GM18519 (cell line): ENCODE results near the gene ARHGEF28.

Source experiments
- ATAC-seq: cut with Tn5 transposase; IDR thresholded peaks from one replicate; pipeline ENCODE4 v1.9.1; 2021; ENCODE audit warnings: mild to moderate bottlenecking, moderate library complexity; ENCODE audit not compliant: unreplicated experiment, low FRiP score

The ARHGEF28 gene

GRCh38 chr5:73732045-73732444 is 106.0 kb downstream of the ARHGEF28 start:
- ATAC-seq: no peak

DNA sequence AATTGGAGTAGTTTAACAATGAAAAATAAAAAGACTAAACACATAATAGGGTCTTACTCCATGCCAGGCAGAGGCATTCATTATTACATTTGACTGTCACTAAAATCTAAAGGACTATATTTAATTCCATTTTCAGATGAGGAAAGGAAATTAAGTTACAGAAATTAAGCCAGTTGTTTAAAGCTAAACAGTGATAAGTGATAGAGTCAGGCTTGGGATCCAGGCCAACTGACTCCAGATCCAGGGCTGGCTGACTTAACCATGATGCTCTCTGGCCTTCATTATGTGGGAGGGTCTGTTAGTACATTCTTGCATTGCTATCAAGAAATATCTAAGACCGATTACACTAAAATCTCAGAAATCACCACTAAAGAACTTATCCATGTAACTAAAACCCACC is 107.2 kb downstream of the ARHGEF28 start:
- ATAC-seq: no peak

GRCh38 chr5:73735032-73735734 is 109.2 kb downstream of the ARHGEF28 start:
- no peak for ATAC-seq

DNA sequence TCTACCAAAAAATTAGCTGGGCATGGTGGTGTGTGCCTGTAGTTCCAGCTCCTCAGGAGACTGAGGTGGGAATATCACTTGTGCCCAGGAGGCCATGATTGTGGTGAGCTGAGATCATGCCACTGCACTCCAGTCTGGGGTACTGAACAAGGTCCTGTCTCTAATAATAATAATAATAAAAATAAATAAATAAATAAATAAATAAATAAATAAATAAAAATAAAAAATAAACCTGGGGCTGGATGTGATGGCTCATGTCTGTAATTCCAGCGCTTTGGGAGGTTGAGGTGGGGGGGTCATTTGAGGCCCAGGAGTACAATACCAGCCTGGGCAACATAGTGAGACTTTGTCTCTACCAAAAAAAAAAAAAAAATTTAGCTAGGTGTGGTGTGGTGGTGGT is 113.7 kb downstream of the ARHGEF28 start:
- ATAC-seq: no peak

- ATAC-seq: no peak
These were observed 114.3 kb downstream of the ARHGEF28 start for GRCh38 chr5:73740274-73740790.

- ATAC-seq: no peak
These were observed 117.2 kb downstream of the ARHGEF28 start for GRCh38 chr5:73743161-73743560.

DNA sequence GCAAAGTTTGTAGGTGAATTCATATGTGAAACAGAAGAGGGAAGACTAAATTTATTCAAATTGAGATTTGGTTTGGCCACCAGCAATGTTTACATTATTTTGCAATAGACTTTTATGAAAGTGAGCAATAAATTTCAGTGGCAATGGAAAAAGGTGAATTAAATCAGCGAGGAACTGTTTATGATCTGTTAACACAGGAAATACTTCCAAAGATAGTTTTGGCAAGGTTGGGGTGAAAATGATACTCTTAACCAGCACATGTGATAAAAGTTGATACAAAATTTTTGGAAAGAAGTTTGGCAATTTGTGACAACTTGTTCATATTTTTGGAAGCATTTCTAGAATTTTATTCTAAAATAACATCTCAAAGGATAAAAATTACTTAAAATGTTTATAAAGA is 119.8 kb downstream of the ARHGEF28 start:
- no peak for ATAC-seq

DNA sequence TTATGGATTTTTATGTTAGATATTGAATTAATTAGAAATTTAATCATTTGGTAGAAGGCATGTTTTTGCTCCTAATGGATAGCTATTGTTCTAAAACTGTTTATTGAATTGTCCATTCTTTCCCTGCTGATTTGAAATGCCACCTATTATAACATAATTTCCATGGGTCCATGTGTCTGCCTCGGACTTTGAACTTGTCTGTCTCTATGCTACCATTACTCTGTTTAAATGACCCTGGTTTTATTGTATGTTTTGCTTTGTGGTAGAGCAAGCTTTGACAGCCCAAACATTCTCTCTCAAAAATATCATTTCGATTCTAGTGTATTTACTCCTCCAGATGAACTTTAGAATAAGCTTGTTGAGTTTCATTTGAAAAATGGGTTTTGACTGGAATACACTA is 120.6 kb downstream of the ARHGEF28 start:
- no peak for ATAC-seq

GRCh38 chr5:73747696-73748380 is 121.8 kb downstream of the ARHGEF28 start:
- ATAC-seq: no peak

- no peak for ATAC-seq
These were observed 122.8 kb downstream of the ARHGEF28 start for GRCh38 chr5:73748510-73749400.

GRCh38 chr5:73749485-73750270 is 123.7 kb downstream of the ARHGEF28 start:
- ATAC-seq: no peak

GRCh38 chr5:73751254-73751914 is 125.4 kb downstream of the ARHGEF28 start:
- no peak for ATAC-seq

- ATAC-seq: no peak
These were observed 128.3 kb downstream of the ARHGEF28 start for GRCh38 chr5:73754254-73754653.

DNA sequence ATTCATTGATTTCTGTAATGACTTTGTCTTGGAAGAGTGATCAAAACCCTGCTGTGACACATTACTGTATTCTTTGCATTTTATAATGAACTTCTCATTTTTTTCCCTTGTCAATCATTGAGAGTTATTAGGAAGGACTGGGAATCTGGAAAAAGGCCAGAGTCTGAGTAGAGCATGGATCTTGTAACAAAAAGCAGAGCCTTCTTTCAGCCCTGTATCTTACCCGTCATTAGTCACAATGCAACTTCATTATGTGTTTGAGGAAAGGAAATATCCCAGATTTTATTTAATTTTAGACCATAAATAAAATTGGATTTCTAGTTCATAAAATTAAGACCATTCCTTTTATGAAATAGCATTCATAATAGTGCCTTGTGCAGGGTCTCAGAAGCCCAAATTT is 131.4 kb downstream of the ARHGEF28 start:
- ATAC-seq: no peak

DNA sequence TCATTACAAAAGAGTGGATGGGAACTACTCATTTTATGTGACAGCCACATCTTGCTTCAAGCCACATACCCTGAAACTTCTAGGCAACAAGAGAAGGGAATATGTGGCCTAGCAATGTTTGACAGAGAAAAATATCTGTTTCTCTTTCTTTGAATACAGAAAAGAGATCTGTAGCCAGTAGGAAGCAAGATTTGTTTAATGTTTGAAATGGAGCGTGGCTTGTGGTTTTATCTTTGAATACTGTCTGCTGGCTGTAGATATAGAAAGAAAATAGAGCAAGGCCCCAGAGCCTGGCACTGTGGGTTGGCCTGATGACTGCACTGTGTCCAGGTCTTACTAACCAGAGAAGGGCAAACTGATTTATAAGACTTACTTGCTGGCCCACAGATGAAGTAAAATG is 133.8 kb downstream of the ARHGEF28 start:
- no peak for ATAC-seq

DNA sequence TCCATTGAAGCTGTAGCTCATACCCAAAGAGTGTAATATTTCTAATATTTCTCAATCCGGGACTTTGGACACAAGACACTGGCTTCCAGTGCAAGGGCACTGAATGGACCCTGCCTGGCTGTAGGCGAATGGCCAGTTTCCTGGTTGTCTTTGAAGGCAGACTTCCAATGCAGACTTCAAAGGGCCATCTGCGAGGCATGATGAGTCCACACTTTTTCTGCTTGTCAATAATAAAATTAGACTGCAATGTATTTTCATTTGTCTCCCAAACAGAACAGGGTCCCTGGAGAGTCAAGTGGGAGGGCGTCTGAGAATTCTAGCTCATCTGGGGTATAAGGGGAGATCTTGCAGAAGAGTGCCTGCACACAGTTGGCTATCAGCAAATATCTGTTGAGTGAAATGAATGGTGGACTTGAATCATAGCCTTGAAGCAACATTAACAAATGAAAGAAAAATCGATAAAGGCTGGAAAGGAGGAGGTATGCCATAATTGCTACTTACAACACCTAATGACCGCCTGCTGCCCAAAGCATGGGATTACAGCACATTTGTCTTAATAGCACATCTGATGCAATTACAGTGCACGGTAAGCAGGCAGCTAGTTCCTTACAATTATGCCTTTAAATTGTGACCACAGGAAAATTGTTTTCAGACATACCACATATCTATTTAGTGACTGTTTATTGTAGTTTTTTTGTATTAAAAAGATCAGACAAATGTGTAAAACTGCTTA is 137.5 kb downstream of the ARHGEF28 start:
- no peak for ATAC-seq

DNA sequence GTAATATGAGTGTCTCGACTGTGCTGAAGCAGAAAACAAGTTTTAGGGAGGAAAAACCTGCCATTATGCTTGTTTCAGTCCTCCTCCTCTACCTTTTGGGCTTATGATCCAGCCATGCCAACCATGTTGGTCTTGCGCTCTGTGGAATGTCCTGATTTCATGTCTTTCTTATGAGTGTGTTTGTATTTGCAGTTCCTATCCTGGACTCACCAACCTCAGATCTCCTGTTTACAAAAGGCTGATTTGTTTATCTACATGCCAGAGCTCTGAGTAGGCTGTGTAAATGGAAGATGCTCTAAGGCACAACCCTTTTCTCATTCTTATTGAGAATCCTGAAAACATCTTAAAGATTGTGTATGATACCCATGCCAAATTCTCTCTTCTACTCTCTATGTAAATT is 138.6 kb downstream of the ARHGEF28 start:
- ATAC-seq: no peak

- no peak for ATAC-seq
These were observed 139.0 kb downstream of the ARHGEF28 start for GRCh38 chr5:73764996-73765395.

DNA sequence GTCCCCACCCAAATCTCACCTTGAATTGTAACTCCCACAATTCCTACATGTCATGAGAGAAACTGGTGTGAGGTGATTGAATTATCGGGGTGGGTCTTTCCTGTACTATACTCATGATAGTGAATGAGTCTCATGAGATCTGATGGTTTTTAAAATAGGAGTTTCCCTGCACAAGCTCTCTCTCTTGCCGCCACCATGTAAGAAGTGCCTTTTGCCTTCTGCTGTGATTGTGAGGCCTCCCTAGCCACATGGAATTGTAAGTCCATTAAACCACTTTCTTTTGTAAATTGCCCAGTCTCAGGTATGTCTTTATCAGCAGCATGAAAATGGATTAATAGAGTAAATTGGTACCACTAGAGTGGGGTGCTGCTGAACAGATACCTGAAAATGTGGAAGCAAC is 140.9 kb downstream of the ARHGEF28 start:
- ATAC-seq: no peak
